ENCODE results near the gene WDR13. TPM values are rescaled to one million over a fixed set of nuclear protein-coding genes. Genes with fewer than 3 reads are reported as not detected.

Gene WDR13
- total RNA-seq, 4 donors from 2014 or later: 95.4 to 149 (median 126) TPM

GRCh38 chrX:48592971-48593370 is 4.3 kb upstream of the WDR13 start:
- DNase-seq (ENCODE audit: low spot score): no peak
- TF ChIP-seq CTCF (IDR thresholded peaks at IDR 0.05): no peak
- ATAC-seq (ENCODE audit: low FRiP score): no peak

- no peak for DNase-seq (ENCODE audit: low spot score)
- no peak for TF ChIP-seq CTCF (IDR thresholded peaks at IDR 0.05)
- ATAC-seq (ENCODE audit: low FRiP score): no peak
Measured at GRCh38 chrX:48595929-48596328, 1.4 kb upstream of the WDR13 start.

- DNase-seq (ENCODE audit: low spot score): no peak
Measured at GRCh38 chrX:48598614-48599013, 1.3 kb downstream of the WDR13 start.

GRCh38 chrX:48599341-48599740 is 2.0 kb downstream of the WDR13 start:
- TF ChIP-seq CTCF (IDR thresholded peaks at IDR 0.05): no peak
- ATAC-seq (ENCODE audit: low FRiP score) (no peak), DNase-seq (ENCODE audit: low spot score) (no peak)

More at GRCh38 chrX:48598614-48599013, 1.3 kb downstream of the WDR13 start:
- no peak for ATAC-seq (ENCODE audit: low FRiP score)
- TF ChIP-seq CTCF (IDR thresholded peaks at IDR 0.05): no peak

- TF ChIP-seq CTCF (IDR thresholded peaks at IDR 0.05): no peak
- DNase-seq (ENCODE audit: low spot score) (no peak), ATAC-seq (ENCODE audit: low FRiP score) (no peak)
Measured at GRCh38 chrX:48600226-48600625, 2.9 kb downstream of the WDR13 start.

GRCh38 chrX:48601741-48602394 is 4.6 kb downstream of the WDR13 start:
- no peak for ATAC-seq (ENCODE audit: low FRiP score)
- no peak for TF ChIP-seq CTCF (IDR thresholded peaks at IDR 0.05)

GRCh38 chrX:48604701-48605100 is 7.4 kb downstream of the WDR13 start:
- no peak for DNase-seq (ENCODE audit: low spot score)
- no peak for TF ChIP-seq CTCF (IDR thresholded peaks at IDR 0.05)
- no peak for ATAC-seq (ENCODE audit: low FRiP score)

More at GRCh38 chrX:48601741-48602394, 4.6 kb downstream of the WDR13 start:
- no peak for DNase-seq (ENCODE audit: low spot score)

Data from omental fat pad (tissue), 4 donors.